ENCODE measurements around the gene FSCN2. TPM values are rescaled to one million over a fixed set of nuclear protein-coding genes. Genes with fewer than 3 reads are reported as not detected.

FSCN2 gene
- total RNA-seq, 1 experiment from 2014 or later: 2.9 TPM

GRCh38 chr17:81513753-81514488 lies 14.3 kb upstream of the FSCN2 start:
- peak overlapping the region; percentile 92 for H3K4me3 Mint-ChIP-seq (ENCODE audit: unreplicated experiment)
- H3K9me3 Mint-ChIP-seq (ENCODE audit: unreplicated experiment): no peaks in the 10 kb centered on the region
- H3K4me1 Mint-ChIP-seq (ENCODE audit: low read depth, unreplicated experiment): peaks cover 38% of the 10 kb centered on the region
- CTCF ChIA-PET: interaction anchor here (1.3 kb wide), 1 partner anchor 29 kb away, joined by 3 read pairs; no protein-coding TSS in a partner anchor
- Histone ChIP-seq H3K9me3 (no peaks in the 10 kb centered on the region), H3K4me1 (peaks cover 45% of the 10 kb centered on the region), H3K27me3 (replicated peaks; ENCODE audit: control insufficient read depth, insufficient read depth, low read length) (no peaks in the 10 kb centered on the region), H3K36me3 (ENCODE audit: control insufficient read depth, insufficient read depth, low read length) (peaks cover 18% of the 10 kb centered on the region), H3K4me3 (ENCODE audit: low read depth, low read length) (peak overlapping the region; percentile 72)
- H3K36me3 Mint-ChIP-seq (ENCODE audit: insufficient read depth, unreplicated experiment): peaks cover 76% of the 10 kb centered on the region
- POLR2A ChIA-PET: interaction anchor here (0.5 to 2.3 kb wide), 6 partner anchors 14 to 524 kb away, joined by 3 to 12 read pairs (median 5); partner anchors contain the start of genes DCXR and SLC38A10
- BruUV-seq (replicated peaks): no TSS peak
- H3K27me3 Mint-ChIP-seq (ENCODE audit: insufficient read depth, unreplicated experiment): no peaks in the 10 kb centered on the region
- no peak for TF ChIP-seq CTCF (IDR thresholded peaks at IDR 0.05; ENCODE audit: insufficient read depth in 1 of 2, low read depth in 1 of 2, low read length in 1 of 2, severe bottlenecking in 1 of 2, unreplicated experiment in 1 of 2)
- DNase-seq: peak; percentile 83 to 85
- peak overlapping the region; percentile 96 for H3K27ac Mint-ChIP-seq (ENCODE audit: unreplicated experiment)
- intact Hi-C loops (cut with micrococcal nuclease; ENCODE audit: unreplicated experiment): loop anchor here (10.0 kb wide), 1 partner anchor 119 kb away; the partner anchor contains the start of gene BAHCC1

- Histone ChIP-seq H3K4me3 (ENCODE audit: low read depth, low read length) (peak overlapping the region; percentile 72), H3K9me3 (no peaks in the 10 kb centered on the region), H3K27me3 (replicated peaks; ENCODE audit: control insufficient read depth, insufficient read depth, low read length) (no peaks in the 10 kb centered on the region), H3K36me3 (ENCODE audit: control insufficient read depth, insufficient read depth, low read length) (peaks cover 18% of the 10 kb centered on the region), H3K4me1 (peaks cover 44% of the 10 kb centered on the region)
- CTCF ChIA-PET: interaction anchor here (1.3 kb wide), 1 partner anchor 30 kb away, joined by 3 read pairs; no protein-coding TSS in a partner anchor
- no TSS peak for BruUV-seq (replicated peaks)
- intact Hi-C loops (cut with micrococcal nuclease; ENCODE audit: unreplicated experiment): loop anchor here (10.0 kb wide), 1 partner anchor 120 kb away; the partner anchor contains the start of gene BAHCC1
- Mint-ChIP-seq H3K36me3 (ENCODE audit: insufficient read depth, unreplicated experiment) (peaks cover 74% of the 10 kb centered on the region), H3K4me1 (ENCODE audit: low read depth, unreplicated experiment) (peaks cover 33% of the 10 kb centered on the region), H3K27me3 (ENCODE audit: insufficient read depth, unreplicated experiment) (no peaks in the 10 kb centered on the region), H3K9me3 (ENCODE audit: unreplicated experiment) (no peaks in the 10 kb centered on the region), H3K4me3 (ENCODE audit: unreplicated experiment) (peak overlapping the region; percentile 92), H3K27ac (ENCODE audit: unreplicated experiment) (peak overlapping the region; percentile 96)
- DNase-seq: no peak
- no peak for TF ChIP-seq CTCF (IDR thresholded peaks at IDR 0.05; ENCODE audit: insufficient read depth in 1 of 2, low read depth in 1 of 2, low read length in 1 of 2, severe bottlenecking in 1 of 2, unreplicated experiment in 1 of 2)
- POLR2A ChIA-PET: interaction anchor here (0.9 to 2.3 kb wide), 3 partner anchors 14 to 523 kb away, joined by 3 to 12 read pairs (median 8); partner anchors contain the start of gene DCXR
Measured at GRCh38 chr17:81514489-81514738, 13.8 kb upstream of the FSCN2 start.

GRCh38 chr17:81514739-81515529 lies 13.2 kb upstream of the FSCN2 start:
- peak; percentile 90 to 92 for DNase-seq
- no peak for TF ChIP-seq CTCF (IDR thresholded peaks at IDR 0.05; ENCODE audit: insufficient read depth in 1 of 2, low read depth in 1 of 2, low read length in 1 of 2, severe bottlenecking in 1 of 2, unreplicated experiment in 1 of 2)
- Mint-ChIP-seq H3K36me3 (ENCODE audit: insufficient read depth, unreplicated experiment) (peaks cover 72% of the 10 kb centered on the region), H3K4me3 (ENCODE audit: unreplicated experiment) (peak overlapping the region; percentile 92), H3K9me3 (ENCODE audit: unreplicated experiment) (no peaks in the 10 kb centered on the region), H3K27me3 (ENCODE audit: insufficient read depth, unreplicated experiment) (no peaks in the 10 kb centered on the region), H3K4me1 (ENCODE audit: low read depth, unreplicated experiment) (peaks cover 28% of the 10 kb centered on the region), H3K27ac (ENCODE audit: unreplicated experiment) (peak overlapping the region; percentile 96)
- CTCF ChIA-PET: interaction anchor here (0.6 to 1.2 kb wide), 3 partner anchors 7 to 355 kb away, joined by 3 to 7 read pairs (median 3); no protein-coding TSS in a partner anchor
- H3K36me3 ChIP-seq (ENCODE audit: control insufficient read depth, insufficient read depth, low read length): peaks cover 18% of the 10 kb centered on the region
- no peaks in the 10 kb centered on the region for H3K9me3 ChIP-seq
- H3K4me3 ChIP-seq (ENCODE audit: low read depth, low read length): peak overlapping the region; percentile 72
- H3K4me1 ChIP-seq: peaks cover 42% of the 10 kb centered on the region
- intact Hi-C loops (cut with micrococcal nuclease; ENCODE audit: unreplicated experiment): loop anchor here (10.0 kb wide), 1 partner anchor 120 kb away; the partner anchor contains the start of gene BAHCC1
- H3K27me3 ChIP-seq (replicated peaks; ENCODE audit: control insufficient read depth, insufficient read depth, low read length): no peaks in the 10 kb centered on the region
- POLR2A ChIA-PET: interaction anchor here (0.6 to 1.1 kb wide), 3 partner anchors 15 to 121 kb away, joined by 3 to 4 read pairs (median 4); partner anchors contain the start of gene BAHCC1
- BruUV-seq (replicated peaks): no TSS peak
